Putamen (tissue), 1 donor: Measurements from ENCODE around the gene STX12.
A peak's percentile ranks its signal among the peaks of the same experiment; 100 is the strongest.
"Not testable (repeated sequence)": the region's sequence is repeated elsewhere in the genome, so short reads cannot be mapped to it uniquely, and the experiment has no call there.

Experiments
- DNase-seq: peaks from one replicate; pipeline ENCODE4 v3.0.0-alpha.2; 2016; ENCODE audit warnings: low spot score

Gene STX12

DNA sequence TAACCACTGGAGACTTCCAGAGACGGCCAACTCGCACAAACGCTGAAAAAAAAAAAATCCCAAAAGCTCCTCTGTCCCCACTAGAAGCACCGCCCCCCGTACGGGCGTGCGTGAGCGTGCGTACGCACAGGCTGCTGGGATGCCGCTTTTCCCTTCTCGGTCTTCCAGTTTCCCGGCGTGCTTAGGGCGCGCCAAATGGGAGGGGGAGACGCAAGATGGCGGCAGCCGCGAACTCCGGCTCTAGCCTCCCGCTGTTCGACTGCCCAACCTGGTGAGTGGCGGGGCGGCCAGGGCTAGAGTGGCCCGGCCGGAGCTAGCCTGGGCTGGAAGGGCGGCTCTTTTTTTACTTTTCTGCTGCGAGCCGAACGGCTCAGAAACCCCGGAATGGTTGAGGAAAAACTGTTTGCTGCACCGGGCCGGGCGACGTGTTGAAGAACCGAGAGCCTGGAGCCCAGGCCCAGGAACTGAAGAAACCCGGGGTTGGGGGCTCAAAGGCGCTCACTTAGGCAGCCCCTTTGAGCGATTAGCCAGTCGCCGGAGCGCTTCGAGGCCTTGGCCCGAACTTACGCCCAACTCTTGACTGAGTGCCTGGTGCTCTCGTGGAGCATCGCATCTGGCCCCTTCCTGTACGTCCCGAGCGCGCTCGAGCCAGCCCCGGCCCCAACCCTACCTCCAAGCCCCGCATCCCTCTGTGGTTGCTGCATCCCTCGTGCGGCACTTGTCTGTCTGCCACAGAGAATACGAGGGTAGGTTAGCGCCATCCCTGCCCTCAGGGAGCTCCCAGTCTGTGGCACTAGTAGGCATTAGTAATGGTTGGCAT lies 57.8 kb downstream of the STX12 start, which contains the start of gene PPP1R8:
PPP1R8 (plus strand) TSS at position 162 of the 820 bp plus-strand sequence; CDS start at position 216, 54 bp downstream.
- DNase-seq, result peak; percentile 96

DNA sequence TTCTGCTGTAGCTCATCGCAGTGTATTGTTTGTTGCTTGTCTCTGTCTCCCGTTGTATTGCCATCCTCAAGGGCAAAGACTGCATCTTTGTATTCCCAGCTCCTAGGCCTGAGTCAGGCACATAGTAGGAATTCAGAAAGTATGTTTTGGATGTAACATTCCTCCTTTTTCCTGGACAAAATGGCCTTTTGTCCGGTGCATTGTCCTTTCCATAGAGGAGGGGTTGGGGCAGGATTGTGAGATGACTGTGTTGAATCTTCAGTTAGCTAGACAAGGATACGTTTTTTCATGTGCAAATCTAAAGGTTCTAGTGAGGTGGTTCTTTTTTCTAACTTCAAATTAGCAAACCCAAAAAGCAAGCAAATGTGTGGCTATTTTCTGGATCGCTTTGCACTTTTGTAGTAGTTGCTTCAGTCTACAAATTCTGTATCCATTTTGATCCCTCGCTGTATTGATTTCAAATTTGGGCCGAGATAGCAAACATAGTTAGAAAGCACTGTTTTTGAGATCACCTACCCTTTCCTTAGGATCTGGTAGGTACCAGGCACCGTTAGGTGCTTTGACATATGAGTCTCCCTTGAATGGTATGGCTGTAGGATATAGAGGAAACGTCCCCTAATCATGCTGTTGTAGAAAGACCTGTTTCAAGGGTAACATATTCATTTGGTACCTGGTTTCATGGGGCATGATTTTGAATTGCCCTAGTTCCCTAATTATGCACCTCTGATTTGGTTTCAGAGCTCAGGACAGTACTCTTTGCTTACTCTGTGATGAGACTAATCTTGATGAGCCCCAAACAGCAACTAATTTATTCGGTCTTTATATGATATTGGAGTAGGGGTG lies 58.8 kb downstream of the STX12 start:
- no peak for DNase-seq

DNA sequence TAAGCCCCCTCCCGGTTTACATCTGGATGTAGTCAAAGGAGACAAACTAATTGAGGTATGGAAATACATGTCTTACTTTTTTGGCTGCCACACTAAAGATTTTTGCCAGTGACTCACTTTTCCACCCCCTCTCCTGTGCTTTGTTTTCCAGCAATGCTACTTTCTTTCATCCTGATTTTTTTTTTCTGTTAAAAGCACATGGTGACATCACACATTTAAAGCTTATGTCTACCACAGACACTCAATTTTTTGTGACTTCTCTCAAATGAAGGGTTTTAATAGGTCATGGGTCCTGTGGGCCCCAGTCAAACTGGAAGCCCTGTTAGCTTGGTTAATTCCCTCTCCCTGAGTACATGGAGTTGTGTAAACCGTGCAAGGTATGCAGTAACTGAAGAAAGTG lies 59.7 kb downstream of the STX12 start:
- peak; percentile 61 for DNase-seq

DNA sequence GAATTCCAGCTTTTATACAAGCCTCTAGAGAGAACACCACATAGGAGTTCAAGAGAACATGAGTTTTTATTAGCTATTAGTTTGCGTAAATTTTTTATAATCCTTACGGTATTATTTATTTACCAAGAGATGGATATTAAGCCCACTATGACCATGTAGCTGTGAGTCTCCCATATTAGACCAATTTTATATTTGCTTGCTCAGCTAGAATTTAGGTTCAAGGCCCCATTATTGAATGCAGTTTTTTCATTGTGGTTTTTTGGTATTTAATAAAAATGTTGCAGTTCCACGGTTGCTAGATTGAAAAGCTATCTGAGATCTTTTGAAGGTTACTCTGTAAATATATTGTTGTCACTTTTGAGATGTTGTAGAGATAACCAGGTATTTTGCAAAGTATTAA lies 60.5 kb downstream of the STX12 start:
- DNase-seq, result no peak

DNA sequence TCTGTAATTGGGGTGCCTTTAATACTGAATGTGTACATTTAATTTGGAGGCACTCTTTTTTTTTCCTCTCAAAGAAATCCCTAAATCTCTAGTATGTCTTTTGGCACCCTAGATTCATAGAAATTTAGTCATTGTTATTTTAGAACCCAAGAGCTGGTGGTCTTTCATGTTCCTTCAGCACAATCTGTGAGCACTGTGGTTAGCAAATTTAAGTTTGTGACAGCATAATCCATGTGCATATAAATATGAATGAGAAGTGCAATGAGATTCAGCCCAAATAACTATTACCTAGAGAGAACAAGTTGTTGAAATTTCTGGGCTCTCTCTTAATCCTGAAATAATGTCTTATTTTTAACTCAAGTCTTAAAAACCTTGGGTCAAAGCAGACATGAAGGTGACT lies 62.0 kb downstream of the STX12 start:
- DNase-seq, result no peak

DNA sequence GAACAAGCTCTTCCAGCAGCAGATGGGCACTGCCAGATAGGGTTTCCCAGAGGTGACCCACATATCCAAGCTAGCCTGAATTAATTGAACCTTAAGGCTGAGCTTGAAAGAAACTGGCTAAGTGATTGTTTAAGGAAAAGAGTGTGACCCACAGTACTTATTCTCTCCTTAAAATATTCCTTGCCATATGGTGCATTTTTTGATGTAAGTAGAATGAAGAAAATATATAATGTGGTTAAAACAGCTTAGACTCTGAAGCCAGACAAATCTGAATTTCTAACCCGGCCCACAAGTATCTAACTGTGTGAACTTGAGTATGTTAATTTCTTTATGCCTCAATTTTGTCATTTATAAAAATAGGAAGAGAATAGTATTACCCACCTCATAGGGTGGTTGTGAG lies 62.5 kb downstream of the STX12 start:
- no peak for DNase-seq

DNA sequence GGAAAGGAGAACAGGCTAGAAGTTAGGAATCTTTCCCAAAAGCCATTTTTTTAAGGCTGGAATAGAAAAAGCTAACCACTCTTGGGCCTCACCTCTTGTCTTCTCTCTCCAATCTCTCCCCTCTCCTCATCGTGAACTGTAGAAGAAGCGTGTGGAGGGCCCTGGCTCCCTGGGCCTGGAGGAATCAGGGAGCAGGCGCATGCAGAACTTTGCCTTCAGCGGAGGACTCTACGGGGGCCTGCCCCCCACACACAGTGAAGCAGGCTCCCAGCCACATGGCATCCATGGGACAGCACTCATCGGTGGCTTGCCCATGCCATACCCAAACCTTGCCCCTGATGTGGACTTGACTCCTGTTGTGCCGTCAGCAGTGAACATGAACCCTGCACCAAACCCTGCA lies 76.9 kb downstream of the STX12 start:
- DNase-seq, result no peak

DNA sequence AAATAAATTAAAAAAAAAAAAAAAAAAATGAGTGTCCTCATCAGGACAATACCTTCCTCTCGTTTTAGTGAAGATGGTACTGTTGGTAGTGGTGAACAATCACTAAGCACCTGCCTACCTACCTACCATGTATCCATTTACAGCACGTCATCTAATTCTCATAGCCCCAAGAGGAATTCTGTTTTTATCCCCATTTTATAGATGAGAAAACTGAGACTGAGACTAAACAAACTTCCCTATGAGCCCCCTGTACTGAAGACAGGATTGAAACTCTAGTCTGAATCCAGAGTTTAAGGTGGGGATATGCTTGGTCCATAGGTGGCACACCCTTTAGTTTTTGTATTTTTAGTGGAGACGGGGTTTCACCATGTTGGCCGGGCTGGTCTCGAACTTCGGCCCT lies 82.1 kb downstream of the STX12 start:
- DNase-seq, result no peak

DNA sequence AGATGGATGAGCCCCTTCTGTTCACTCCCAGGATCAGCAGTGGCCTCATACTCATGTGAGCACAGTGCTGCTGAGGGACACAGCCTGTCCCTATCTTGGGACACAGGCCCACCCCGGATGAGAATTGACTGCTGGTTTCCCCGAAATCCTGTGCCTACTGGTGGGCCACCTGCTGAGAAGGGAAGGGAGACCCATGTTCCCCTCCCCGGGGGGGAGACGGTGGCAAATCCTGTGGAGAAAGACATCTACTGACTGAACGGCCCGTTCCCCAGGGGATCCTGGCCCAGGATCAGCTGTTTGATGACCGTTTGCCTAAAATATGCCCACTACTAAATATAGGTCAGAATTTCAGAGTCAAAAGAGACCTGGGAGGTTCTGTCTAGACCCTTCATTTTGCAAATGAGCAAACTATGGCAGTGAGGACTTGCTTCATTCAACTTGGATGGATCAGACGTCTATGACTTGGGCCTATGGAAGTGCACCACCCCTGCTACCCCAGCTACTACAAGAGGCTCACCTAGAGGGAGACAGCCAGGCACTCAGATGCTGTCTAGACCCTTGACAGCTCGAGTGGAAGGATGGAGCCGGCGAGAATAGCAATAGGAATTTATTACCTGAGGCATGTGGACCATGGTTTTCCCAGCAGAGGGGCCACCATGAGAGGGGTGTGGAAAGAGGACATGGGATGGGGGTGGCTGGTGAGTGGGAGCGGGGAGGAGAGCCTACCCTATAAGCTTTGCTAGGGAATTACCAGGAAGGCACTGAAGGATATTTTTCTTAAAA lies 83.7 kb downstream of the STX12 start:
- DNase-seq, result no peak

DNA sequence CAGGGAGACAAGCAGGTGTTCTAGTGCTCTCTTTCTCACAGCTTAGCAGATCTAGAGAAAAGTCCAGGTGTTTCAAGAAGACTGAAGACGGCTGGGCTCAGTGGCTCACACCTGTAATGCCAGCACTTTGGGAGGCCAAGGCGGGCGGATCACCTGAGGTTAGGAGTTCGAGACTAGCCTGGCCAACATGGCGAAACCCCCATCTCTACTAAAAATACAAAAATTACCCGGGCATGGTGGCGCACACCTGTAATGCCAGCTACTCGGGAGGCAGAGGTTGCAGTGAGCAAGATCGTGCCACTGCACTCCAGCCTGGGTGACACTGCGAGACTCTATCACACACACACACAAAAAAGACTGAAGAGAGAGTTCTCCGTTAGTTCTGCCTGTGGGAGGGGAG lies 84.5 kb downstream of the STX12 start:
- not testable (repeated sequence) for DNase-seq

DNA sequence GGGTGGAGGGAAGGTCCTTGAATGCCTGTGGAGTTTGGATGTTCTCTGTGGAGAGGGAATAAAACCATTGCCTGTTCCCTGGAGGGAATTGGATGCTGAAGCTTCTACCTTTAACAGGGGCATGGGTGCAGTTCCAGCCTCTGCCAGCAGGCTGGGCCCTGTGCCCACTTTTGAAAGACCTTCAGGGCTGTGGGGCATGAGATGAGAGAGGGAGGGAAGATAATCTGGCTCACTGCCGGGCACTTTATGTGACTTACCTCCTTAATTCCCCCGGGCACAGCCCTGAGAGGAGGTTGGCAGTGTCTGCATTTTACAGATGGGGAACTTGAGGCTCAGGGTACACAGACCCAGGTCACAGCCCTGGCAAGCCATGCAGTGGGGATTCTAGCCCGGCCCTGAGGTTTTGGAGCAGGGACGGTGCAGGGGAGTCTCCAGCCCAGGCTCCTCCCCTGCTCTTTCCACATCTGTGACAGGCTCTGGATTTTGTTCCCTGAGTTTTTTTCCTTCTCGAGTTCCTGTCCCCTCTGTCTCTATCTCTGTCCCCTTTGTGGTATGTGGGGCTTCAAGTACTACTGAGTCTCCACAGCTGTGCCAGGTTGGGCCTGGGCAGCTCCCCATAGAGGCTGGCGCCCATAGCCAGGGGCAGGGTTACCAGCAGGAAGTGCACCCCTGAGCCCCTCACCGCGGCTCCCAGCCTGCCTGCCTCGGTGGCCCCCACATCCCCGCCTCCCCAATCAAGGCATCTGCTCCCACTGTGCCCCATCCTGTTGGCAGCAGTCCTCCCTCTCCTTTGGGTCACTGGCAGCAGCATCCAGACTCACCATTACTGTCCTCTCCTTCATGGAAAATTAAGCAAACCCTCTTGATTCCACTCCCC lies 85.3 kb downstream of the STX12 start:
- DNase-seq, result peak; percentile 75

DNA sequence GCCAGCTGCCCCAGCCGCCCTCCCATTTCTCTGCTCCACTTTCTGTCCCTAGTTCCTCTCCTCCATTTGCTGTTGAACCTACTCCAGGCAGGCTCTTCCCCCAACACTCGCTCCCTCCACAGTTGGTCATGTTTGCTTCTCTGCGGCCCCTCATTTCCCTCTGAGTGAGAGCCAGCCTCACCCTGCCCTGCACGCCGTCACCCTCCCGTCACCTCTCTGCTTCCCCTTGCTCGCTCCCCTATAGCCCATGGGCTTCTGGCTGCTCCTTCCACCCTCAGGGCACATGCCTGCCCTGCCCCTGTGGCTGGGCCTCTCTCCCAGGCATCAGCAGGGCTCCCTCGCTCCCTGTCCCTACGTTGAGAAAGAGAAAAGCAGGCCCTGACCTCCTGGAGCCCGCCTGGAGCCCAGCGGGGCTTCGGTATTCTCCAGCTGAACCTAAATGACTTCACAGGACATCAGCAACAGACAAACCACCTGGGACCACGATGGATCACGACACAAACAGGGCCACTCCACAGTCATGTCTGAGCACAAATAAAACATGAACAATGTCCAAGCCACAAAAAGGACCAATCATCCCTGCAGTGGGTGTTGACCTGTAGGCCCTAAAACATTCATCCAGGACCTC lies 86.0 kb downstream of the STX12 start:
- no peak for DNase-seq

DNA sequence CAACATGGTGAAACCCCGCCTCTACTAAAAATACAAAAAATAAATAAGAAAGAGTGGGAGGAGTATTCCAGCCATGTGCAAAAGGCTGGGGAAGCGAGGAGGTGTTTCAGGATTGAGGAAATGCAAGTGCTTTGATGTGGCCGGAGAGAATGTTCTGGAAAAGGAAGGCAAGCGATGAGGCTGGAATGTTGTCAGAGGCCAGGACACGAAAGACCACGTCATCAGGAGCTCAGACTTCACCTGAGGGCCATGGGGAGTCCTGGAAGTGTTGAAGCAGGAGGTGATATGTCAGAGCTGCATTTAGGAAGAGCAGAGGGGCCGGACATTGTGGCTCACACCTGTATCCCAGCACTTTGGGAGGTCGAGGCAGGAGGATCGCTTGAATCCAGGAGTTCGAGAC lies 88.4 kb downstream of the STX12 start:
- no peak for DNase-seq

DNA sequence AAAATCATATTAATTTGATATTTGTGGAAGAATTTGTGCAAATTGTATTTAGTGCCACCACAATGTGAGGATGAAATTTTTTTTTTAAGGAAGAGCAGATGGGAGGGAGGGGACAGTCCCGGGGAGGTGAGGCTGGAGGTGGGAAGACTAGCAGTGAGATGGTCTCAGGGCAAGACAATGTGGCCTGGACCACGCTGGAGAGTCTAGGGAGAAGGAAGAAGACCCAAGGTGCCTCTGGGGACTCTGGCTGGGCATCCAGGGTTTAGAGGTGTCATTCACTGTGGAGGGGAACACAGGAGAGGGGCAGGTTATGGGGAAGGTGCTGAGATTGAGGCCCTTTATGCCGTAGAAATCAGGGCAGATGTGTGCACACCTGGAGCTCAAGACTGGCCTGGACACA lies 89.0 kb downstream of the STX12 start:
- DNase-seq, result no peak

DNA sequence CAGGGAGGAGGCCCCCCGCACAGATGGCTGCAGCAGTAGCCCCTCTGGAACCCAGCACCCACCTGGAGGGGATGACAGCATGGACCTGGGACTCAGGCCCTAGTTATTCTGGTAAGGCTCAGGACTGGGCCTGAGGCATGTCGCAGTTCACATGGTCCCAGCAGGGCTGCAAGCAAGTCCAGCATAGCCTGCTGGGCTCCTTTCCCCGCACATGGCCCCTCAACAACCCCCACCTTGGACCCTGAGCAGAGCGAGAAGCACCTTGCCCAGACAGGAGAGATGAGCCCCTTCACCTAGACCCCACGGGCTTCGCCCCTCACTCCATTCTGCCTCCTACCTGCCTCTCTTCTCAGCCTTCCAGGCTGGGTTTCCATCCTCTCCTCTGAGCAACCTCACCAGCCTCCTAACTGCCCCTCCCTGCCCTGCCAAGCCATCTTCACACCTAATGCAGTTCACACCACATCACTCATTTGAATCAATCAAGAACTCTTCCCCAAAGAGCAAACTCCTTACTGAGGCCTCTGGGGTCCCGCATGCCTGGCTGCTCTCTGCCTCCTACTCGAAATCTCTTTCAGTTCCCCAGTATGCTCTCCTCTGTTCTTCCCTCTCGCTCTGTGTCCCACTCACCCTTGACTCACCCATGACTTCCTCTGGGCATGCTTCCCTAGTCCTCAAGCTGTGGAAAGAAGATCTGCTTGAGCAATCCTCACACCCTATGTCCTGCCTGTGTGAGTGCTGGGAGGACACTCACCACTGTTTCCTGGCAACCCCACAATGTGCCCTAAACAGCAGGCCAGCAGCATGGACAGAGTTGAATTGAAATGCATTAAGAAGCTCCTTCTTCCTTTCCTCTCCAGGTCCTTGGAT lies 89.9 kb downstream of the STX12 start:
- DNase-seq, result peak; percentile 48

DNA sequence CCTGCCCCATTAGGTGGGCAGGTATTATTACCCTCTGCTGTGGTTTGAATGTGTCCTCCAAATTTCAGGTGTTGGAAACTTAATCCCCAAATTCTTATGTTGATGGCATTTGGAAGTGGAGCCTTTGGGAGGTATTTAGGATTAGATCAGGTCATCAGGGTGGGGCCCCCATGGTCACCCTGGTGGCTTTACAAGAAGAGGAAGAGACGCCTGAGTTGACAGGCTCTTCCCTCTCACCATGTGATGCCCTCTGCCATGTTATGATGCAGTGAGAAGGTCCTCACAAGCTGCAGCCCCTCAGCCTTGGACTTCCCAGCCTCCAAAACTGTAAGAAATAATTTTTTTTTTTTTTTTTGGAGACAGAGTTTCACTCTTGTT lies 90.5 kb downstream of the STX12 start:
- DNase-seq, result no peak

DNA sequence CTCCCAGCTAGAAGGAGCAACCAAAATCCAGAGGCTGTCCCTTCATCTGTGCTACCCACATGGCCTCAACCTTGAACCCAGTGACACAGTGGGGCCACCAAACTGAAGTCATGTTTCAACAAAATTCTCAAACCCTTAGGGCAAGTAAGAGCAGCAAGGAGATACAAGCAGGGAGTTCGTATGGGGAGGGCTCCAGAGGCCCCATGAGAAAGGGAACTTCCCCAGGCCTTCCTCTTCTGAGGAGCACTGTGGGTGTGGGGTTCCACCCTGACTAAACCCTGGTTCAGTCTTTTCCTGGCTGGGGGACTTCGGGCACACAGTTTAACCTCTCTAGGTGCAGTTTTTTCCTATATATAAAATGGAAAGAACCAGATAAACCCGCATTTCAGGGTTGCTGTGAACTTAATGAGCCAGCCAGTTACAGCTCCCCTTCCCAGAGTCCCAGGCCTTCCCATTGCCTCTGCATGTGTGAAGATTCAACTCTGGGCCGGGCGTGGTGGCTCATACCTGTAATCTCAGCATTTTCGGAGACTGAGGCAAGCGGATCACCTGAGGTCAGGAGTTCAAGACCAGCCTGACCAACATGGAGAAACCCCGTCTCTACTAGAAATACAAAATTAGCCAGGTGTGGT lies 91.4 kb downstream of the STX12 start:
- no peak for DNase-seq

DNA sequence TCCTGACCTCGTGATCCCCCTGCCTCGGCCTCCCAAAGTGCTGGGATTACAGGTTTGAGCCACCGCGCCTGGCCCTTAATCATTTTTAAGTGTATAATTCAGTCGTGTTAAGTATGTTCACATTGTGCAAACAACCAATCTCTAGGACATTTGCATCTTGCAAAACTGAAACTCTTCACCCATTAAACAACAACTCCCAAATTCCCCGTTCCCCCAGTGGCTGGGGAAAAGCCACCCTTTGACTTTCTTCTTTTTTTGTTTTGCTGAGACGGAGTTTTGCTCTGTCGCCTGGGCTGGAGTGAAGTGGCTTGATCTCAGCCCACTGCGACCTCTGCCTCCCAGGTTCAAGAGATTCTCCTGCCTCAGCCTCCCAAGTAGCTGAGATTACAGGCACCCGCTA lies 92.8 kb downstream of the STX12 start:
- no peak for DNase-seq

DNA sequence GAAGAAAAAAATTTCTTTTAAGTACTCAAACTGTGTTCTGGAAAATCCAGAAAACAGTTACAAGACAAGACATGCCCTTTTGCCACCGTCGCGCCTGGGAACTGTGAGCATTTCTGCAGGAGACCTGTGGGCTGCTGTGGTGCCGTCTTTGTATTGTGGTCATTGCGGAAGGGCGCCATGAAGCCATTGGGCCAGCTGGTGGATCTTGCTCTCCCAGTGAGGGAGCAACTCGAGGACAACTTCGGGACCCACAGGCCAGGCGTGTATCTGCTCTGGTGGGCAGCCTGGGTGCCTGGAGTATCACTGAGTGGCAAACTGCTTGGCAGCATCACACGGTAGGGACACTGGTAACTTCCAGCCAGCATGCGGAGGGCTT lies 95.5 kb downstream of the STX12 start:
- DNase-seq, result no peak
